ENCODE results near the gene PLB1.

- no peak for TF ChIP-seq POLR2A (IDR thresholded peaks at IDR 0.05)
- no peak for TF ChIP-seq CTCF (IDR thresholded peaks at IDR 0.05)
Observed at GRCh38 chr2:28594000-28594331, 98.1 kb downstream of the PLB1 start.

Measured in right lobe of liver (tissue), 4 donors.